ENCODE data around the gene ARSB.
A peak's percentile ranks its signal among the peaks of the same experiment; 100 is the strongest.

Gene ARSB

GRCh38 chr5:78781611-78782286 lies 203.4 kb downstream of the ARSB start:
- ChIA-PET POLR2A (no interaction called here), CTCF (no interaction called here)
- no peak for TF ChIP-seq FOXM1 (IDR thresholded peaks at IDR 0.05; ENCODE audit: borderline replicate concordance)
- TF ChIP-seq ELF4 (IDR thresholded peaks at IDR 0.05), result no peak
- no peak for TF ChIP-seq L3MBTL2 (conservative IDR thresholded peaks at IDR 0.05)
- no peak for TF ChIP-seq PKNOX1 (IDR thresholded peaks at IDR 0.05)
- TF ChIP-seq NFRKB (IDR thresholded peaks at IDR 0.05), result no peak
- TF ChIP-seq ZNF384 (IDR thresholded peaks at IDR 0.05), result no peak
- TF ChIP-seq ARNT (IDR thresholded peaks at IDR 0.05), result no peak
- TF ChIP-seq TARDBP (IDR thresholded peaks at IDR 0.05), result no peak
- TF ChIP-seq SUZ12 (IDR thresholded peaks at IDR 0.05), result no peak
- TF ChIP-seq BHLHE40 (IDR thresholded peaks at IDR 0.05; ENCODE audit: borderline replicate concordance), result no peak
- TF ChIP-seq SP1 (IDR thresholded peaks at IDR 0.05), result no peak
- no peak for DNase-seq (ENCODE audit: extremely low spot score)

- POLR2A ChIA-PET, result interaction anchor here (0.8 kb wide), 1 partner anchor 75 kb away, joined by 3 read pairs; no protein-coding TSS in a partner anchor
- DNase-seq (ENCODE audit: extremely low spot score), result peak; percentile 37
- CTCF ChIA-PET, result no interaction called here
- peak; percentile 98 for TF ChIP-seq PKNOX1 (IDR thresholded peaks at IDR 0.05)
- no peak for TF ChIP-seq NFRKB (IDR thresholded peaks at IDR 0.05)
- TF ChIP-seq TARDBP (IDR thresholded peaks at IDR 0.05), result no peak
- TF ChIP-seq ARNT (IDR thresholded peaks at IDR 0.05), result no peak
- no peak for TF ChIP-seq ZNF384 (IDR thresholded peaks at IDR 0.05)
- TF ChIP-seq FOXK2 (IDR thresholded peaks at IDR 0.05), result no peak
- TF ChIP-seq BHLHE40 (IDR thresholded peaks at IDR 0.05; ENCODE audit: borderline replicate concordance), result no peak
These were observed 205.1 kb downstream of the ARSB start for GRCh38 chr5:78779771-78780616.

GRCh38 chr5:78779262-78779661 lies 205.8 kb downstream of the ARSB start:
- CTCF ChIA-PET, result no interaction called here
- TF ChIP-seq NFRKB (IDR thresholded peaks at IDR 0.05), result no peak
- no peak for TF ChIP-seq FOXK2 (IDR thresholded peaks at IDR 0.05)
- TF ChIP-seq CTBP1 (IDR thresholded peaks at IDR 0.05; ENCODE audit: borderline replicate concordance), result no peak
- no peak for TF ChIP-seq LEF1 (IDR thresholded peaks at IDR 0.05; ENCODE audit: borderline replicate concordance)
- TF ChIP-seq ELF4 (IDR thresholded peaks at IDR 0.05), result no peak
- TF ChIP-seq ZNF384 (IDR thresholded peaks at IDR 0.05), result no peak
- DNase-seq (ENCODE audit: extremely low spot score), result no peak
- POLR2A ChIA-PET, result no interaction called here

GRCh38 chr5:78778538-78778937 lies 206.6 kb downstream of the ARSB start:
- ChIA-PET CTCF (no interaction called here), POLR2A (no interaction called here)
- no peak for DNase-seq (ENCODE audit: extremely low spot score)
- TF ChIP-seq CTBP1 (IDR thresholded peaks at IDR 0.05; ENCODE audit: borderline replicate concordance), result no peak
- no peak for TF ChIP-seq NFRKB (IDR thresholded peaks at IDR 0.05)
- TF ChIP-seq ZNF384 (IDR thresholded peaks at IDR 0.05), result no peak
- TF ChIP-seq FOXM1 (IDR thresholded peaks at IDR 0.05; ENCODE audit: borderline replicate concordance), result no peak

GRCh38 chr5:78777901-78778300 lies 207.2 kb downstream of the ARSB start:
- ChIA-PET CTCF (no interaction called here), POLR2A (no interaction called here)
- TF ChIP-seq LEF1 (IDR thresholded peaks at IDR 0.05; ENCODE audit: borderline replicate concordance) (no peak), ELF4 (IDR thresholded peaks at IDR 0.05) (no peak), SUZ12 (IDR thresholded peaks at IDR 0.05) (no peak), PKNOX1 (IDR thresholded peaks at IDR 0.05) (no peak), HDGF (IDR thresholded peaks at IDR 0.05; ENCODE audit: borderline replicate concordance) (no peak), CTBP1 (IDR thresholded peaks at IDR 0.05; ENCODE audit: borderline replicate concordance) (no peak), FOXK2 (IDR thresholded peaks at IDR 0.05) (no peak), ZNF384 (IDR thresholded peaks at IDR 0.05) (no peak), L3MBTL2 (conservative IDR thresholded peaks at IDR 0.05) (no peak), ARNT (IDR thresholded peaks at IDR 0.05) (no peak), BHLHE40 (IDR thresholded peaks at IDR 0.05; ENCODE audit: borderline replicate concordance) (no peak), FOXA1 (IDR thresholded peaks at IDR 0.05) (no peak), TARDBP (IDR thresholded peaks at IDR 0.05) (no peak)
- DNase-seq (ENCODE audit: extremely low spot score), result no peak

- DNase-seq (ENCODE audit: extremely low spot score), result no peak
- no peak for TF ChIP-seq NFRKB (IDR thresholded peaks at IDR 0.05)
- no peak for TF ChIP-seq LEF1 (IDR thresholded peaks at IDR 0.05; ENCODE audit: borderline replicate concordance)
- no peak for TF ChIP-seq HDGF (IDR thresholded peaks at IDR 0.05; ENCODE audit: borderline replicate concordance)
- TF ChIP-seq SUZ12 (IDR thresholded peaks at IDR 0.05), result no peak
- TF ChIP-seq TARDBP (IDR thresholded peaks at IDR 0.05), result no peak
- no peak for TF ChIP-seq ARNT (IDR thresholded peaks at IDR 0.05)
- no peak for TF ChIP-seq L3MBTL2 (conservative IDR thresholded peaks at IDR 0.05)
- TF ChIP-seq BHLHE40 (IDR thresholded peaks at IDR 0.05; ENCODE audit: borderline replicate concordance), result no peak
- TF ChIP-seq ZNF384 (IDR thresholded peaks at IDR 0.05), result no peak
- no peak for TF ChIP-seq SP1 (IDR thresholded peaks at IDR 0.05)
- TF ChIP-seq PKNOX1 (IDR thresholded peaks at IDR 0.05), result no peak
- TF ChIP-seq ELF4 (IDR thresholded peaks at IDR 0.05), result no peak
- TF ChIP-seq FOXK2 (IDR thresholded peaks at IDR 0.05), result no peak
- TF ChIP-seq FOXM1 (IDR thresholded peaks at IDR 0.05; ENCODE audit: borderline replicate concordance), result no peak
- no peak for TF ChIP-seq CTBP1 (IDR thresholded peaks at IDR 0.05; ENCODE audit: borderline replicate concordance)
- no peak for TF ChIP-seq FOXA1 (IDR thresholded peaks at IDR 0.05)
- ChIA-PET CTCF (interaction anchor here (1.0 kb wide), 1 partner anchor 16 kb away, joined by 3 read pairs; no protein-coding TSS in a partner anchor), POLR2A (no interaction called here)
These were observed 208.5 kb downstream of the ARSB start for GRCh38 chr5:78776637-78777036.
